ENCODE measurements around the gene GPR141.

DNA sequence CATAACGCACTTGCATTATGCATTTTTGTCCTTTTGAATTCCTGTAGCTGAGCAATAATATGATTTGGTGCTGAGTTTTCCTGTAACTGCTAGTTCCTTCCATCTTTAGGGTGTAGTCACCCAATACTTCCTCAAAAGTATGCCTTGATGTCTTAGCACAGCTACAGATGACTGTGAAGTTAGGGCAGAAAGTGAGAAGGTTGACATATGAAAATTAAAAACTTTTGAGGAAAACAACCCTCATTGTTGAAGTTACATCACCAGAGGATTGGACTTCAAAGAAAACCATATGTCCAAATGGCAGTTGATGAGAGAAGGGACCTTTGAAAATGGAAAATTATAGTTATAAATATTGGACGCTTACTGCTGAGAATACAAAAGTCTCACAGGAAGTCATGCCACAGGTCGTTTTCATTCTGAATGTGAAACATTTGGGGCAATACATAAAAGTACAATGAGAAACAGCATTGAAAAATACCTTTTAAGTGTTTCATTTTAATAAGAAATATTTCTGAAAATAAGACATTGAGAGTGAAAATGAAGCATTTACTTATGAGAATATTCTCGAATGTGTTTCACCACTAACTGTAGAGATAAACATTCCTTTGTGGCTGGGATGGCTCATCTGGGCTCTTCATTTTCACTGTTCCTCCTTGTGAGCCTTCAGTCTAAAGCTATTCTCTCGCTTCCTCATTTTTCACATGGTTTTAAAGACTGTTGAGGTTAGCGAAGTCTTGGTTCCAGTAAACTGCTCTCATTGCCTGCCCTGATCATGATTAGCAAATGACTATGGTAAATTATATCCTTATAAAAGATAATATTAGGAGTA is 103.4 kb downstream of the GPR141 start:
- TF ChIP-seq CTCF (IDR thresholded peaks at IDR 0.05), result no peak
- TF ChIP-seq POLR2AphosphoS5 (IDR thresholded peaks at IDR 0.05), result no peak
- no peak for TF ChIP-seq POLR2A (IDR thresholded peaks at IDR 0.05; ENCODE audit: low read depth)
- TF ChIP-seq EP300 (IDR thresholded peaks at IDR 0.05), result no peak
